Heart left ventricle (tissue), 16 donors: ENCODE results near the gene MYO1A. TPM values are rescaled to one million over a fixed set of nuclear protein-coding genes. Genes with fewer than 3 reads are reported as not detected.

ENCODE experiments used
- ATAC-seq, 4 donors: fragments of 200-7000 bp; cut with Tn5 transposase; one replicate each; pipeline ENCODE4 v1.9.1; 2020 to 2022; ENCODE audit warnings: moderate library complexity in 4 of 4, mild to moderate bottlenecking in 3 of 4, moderate number of reproducible peaks in 1 of 4
- DNase-seq, 5 donors: peaks; one replicate each; pipeline ENCODE4 v3.0.0-alpha.2; 2020
- H3K27ac ChIP-seq, 12 donors: fragments of 200-600 bp; sonication (generic) in 4 of 12; one replicate each; pipeline versions ENCODE4 v1.5.0 to v1.8.0; 2016 to 2022; ENCODE audit warnings: mild to moderate bottlenecking in 2 of 12
- H3K27me3 ChIP-seq, 9 donors: fragments of 200-600 bp; sonication (generic) in 2 of 9; one replicate each; pipeline versions ENCODE4 v1.5.1 to v1.8.0; 2016 to 2022; ENCODE audit warnings: mild to moderate bottlenecking in 3 of 9
- H3K36me3 ChIP-seq, 9 donors: fragments of 200-600 bp; sonication (generic) in 2 of 9; one replicate each; pipeline versions ENCODE4 v1.5.0 to v1.8.0; 2018 to 2022; ENCODE audit warnings: mild to moderate bottlenecking in 2 of 9
- H3K4me1 ChIP-seq, 12 donors: fragments of 200-600 bp; sonication (generic) in 4 of 12; one replicate each; pipeline versions ENCODE4 v1.5.0 to v1.8.0; 2016 to 2022; ENCODE audit warnings: mild to moderate bottlenecking in 3 of 12
- H3K4me3 ChIP-seq, 12 donors: fragments of 200-600 bp; sonication (generic) in 4 of 12; one replicate each; pipeline versions ENCODE4 v1.5.0 to v1.8.0; 2017 to 2022; ENCODE audit warnings: mild to moderate bottlenecking in 9 of 12, moderate library complexity in 4 of 12
- H3K9me3 ChIP-seq, 12 donors: fragments of 200-600 bp; sonication (generic) in 4 of 12; one replicate each; pipeline versions ENCODE4 v1.5.0 to v1.8.0; 2016 to 2022; ENCODE audit warnings: mild to moderate bottlenecking in 1 of 12
- CTCF ChIP-seq, 12 donors: fragments of 200-600 bp; sonication (generic) in 4 of 12; IDR thresholded peaks; one replicate each; pipeline versions ENCODE4 v1.5.0 to v1.8.0; 2018 to 2022; ENCODE audit warnings: antibody characterized with exemption in 12 of 12, mild to moderate bottlenecking in 5 of 12
- POLR2A ChIP-seq, 2 donors: fragments of 450-650 bp; IDR thresholded peaks; one replicate each; pipeline ENCODE4 v1.6.1; 2017; ENCODE audit warnings: antibody characterized with exemption in 2 of 2, mild to moderate bottlenecking in 2 of 2, moderate library complexity in 2 of 2
- WGBS, 4 donors: extraction: QIAGEN DNeasy Blood & Tissue Kit in 2 of 4; methylation state at CpG; one replicate each; pipeline versions ENCODE4 v1.1.5 to v1.1.7; 2013 to 2018; 5-methylcytosine and 5-hydroxymethylcytosine counted together
- intact Hi-C, 10 donors: fragments of 100-400 bp; cut with DNase I; formaldehyde crosslinking; loops; one replicate each; pipeline versions ENCODE4 v1.11.1 to v1.14.2; 2022
- polyA plus RNA-seq, 2 donors: library from polyadenylated mRNA; stranded (reverse); fragments of 200-250 nt; gene quantifications; one replicate each; pipeline ENCODE4 v1.2.3, GENCODE V29; 2013
- total RNA-seq, 9 donors: library from RNA; depleted of rRNA in 2 of 9; stranded (reverse); fragments of >200 nt in 2 of 9; fragmentation: NEBNext Ultra II Directional in 3 of 9; extraction: Animal tissue kit (Norgen Biotek cat#: 25700) in 3 of 9; gene quantifications; one replicate each; pipeline versions ENCODE4 v1.1.0 to v1.2.4, GENCODE V29; 2016 to 2023
- donor health status: ischemic (EF 13 %, LVEDD 7.1; RV severe dilation, severe dysfunction).
- donor health status: healthy with polysubstance abuse.
- donor health status: DM: no; HTN: yes; CAD: no.
- donor health status: DM: no; HTN: no; CAD: no.
- donor health status: ischemic (EF 25% LVEDD 6.9; RV normal size, moderate dysfunction).
- donor health status: ischemic (EF 25% LVEDD 5.7; RV mildly dilated, moderate dysfunction).
- donor health status: healthy.
- donor health status: DM: yes; HTN: yes; CAD: no.
- donor health status: ischemic (EF 35%, LVEDD 5.7; RV mildly dilated, moderate dysfunction).
- donor health status: nonischemic (EF 11% LVEDD 7.7; RV severe dilation, severe dysfunction).
- donor health status: DM: yes; HTN: yes; CAD: no.
- donor health status: PGD.
- donor health status: ischemic (EF 29% LVEDD 5.4; RV normal size, mild dysfunction).
- donor health status: nonischemic (EF 23%, LVEDD 6.1; RV moderate dilation, normal function).

Gene MYO1A
- total and polyA plus RNA-seq, 11 donors: 0.06 to 0.77 (median 0.32) TPM; not detected in 7

GRCh38 chr12:57090490-57090889 is 40.6 kb upstream of the MYO1A start:
- peak overlapping the region; percentile 52 to 97 (median 81) for H3K4me3 ChIP-seq
- DNase-seq (peak in 1 of 5 donors; percentile 23), ATAC-seq (no peak)
- TF ChIP-seq POLR2A (IDR thresholded peaks at IDR 0.05) (no peak), CTCF (IDR thresholded peaks at IDR 0.05) (no peak)
- H3K27ac ChIP-seq: peak overlapping the region in 11 of 12 donors; percentile 93 to 100 (median 99)
- 50 to 63% (median 59%) methylated on average over 6 of the region's 6 CpGs for WGBS, 4 donors
- H3K4me1 ChIP-seq: peaks cover 0 to 76% (median 50%) of the 10 kb centered on the region in 12 donors
- no peaks in the 10 kb centered on the region for H3K27me3 ChIP-seq
- H3K36me3 ChIP-seq: peaks cover 0 to 44% (median 39%) of the 10 kb centered on the region in 9 donors
- intact Hi-C loops: no loop called here
- no peaks in the 10 kb centered on the region for H3K9me3 ChIP-seq

- Histone ChIP-seq H3K4me3 (peak overlapping the region; percentile 52 to 97 (median 81)), H3K36me3 (peaks cover 0 to 34% (median 30%) of the 10 kb centered on the region in 9 donors), H3K4me1 (peaks cover 0 to 75% (median 50%) of the 10 kb centered on the region in 12 donors), H3K27me3 (no peaks in the 10 kb centered on the region), H3K9me3 (no peaks in the 10 kb centered on the region), H3K27ac (peak overlapping the region; percentile 93 to 100 (median 99))
- 2 to 6% (median 3%) methylated on average over 37 to 45 of the region's 45 CpGs for WGBS, 4 donors
- intact Hi-C loops: loop anchor here in 3 of 10 donors (1.0 to 2.0 kb wide), 3 partner anchors 21 to 22 kb away; partner anchors contain the start of gene STAT6 (in 2 of the 3)
- peak; percentile 88 to 90 (median 89) for DNase-seq
- ATAC-seq: peak; percentile 2 to 38 (median 10)
- no peak for TF ChIP-seq CTCF (IDR thresholded peaks at IDR 0.05)
- TF ChIP-seq POLR2A (IDR thresholded peaks at IDR 0.05): peak in 1 of 2 donors; percentile 49
Measured at GRCh38 chr12:57089271-57090245, 39.6 kb upstream of the MYO1A start.

GRCh38 chr12:57088354-57089270 is 38.7 kb upstream of the MYO1A start, which contains the start of gene NAB2:
NAB2 (plus strand) TSS chr12:57089114; CDS start chr12:57089272, 158 bp downstream.
- Histone ChIP-seq H3K9me3 (no peaks in the 10 kb centered on the region), H3K36me3 (peaks cover 0 to 31% (median 26%) of the 10 kb centered on the region in 9 donors), H3K4me1 (peaks cover 0 to 71% (median 43%) of the 10 kb centered on the region in 12 donors), H3K4me3 (peak within 1 kb of the TSS; percentile 52 to 97 (median 81)), H3K27ac (peak within 1 kb of the TSS; percentile 93 to 100 (median 99)), H3K27me3 (no peaks in the 10 kb centered on the region)
- WGBS, 4 donors: 0 to 1% (median 0%) methylated on average over 38 to 91 of the region's 91 CpGs
- ATAC-seq (peak; percentile 77 to 87 (median 81)), DNase-seq (peak; percentile 97 to 98 (median 98))
- TF ChIP-seq POLR2A (IDR thresholded peaks at IDR 0.05): peak in 1 of 2 donors; percentile 60
- TF ChIP-seq CTCF (IDR thresholded peaks at IDR 0.05): no peak
- intact Hi-C loops: loop anchor here in 3 of 10 donors (1.0 to 2.0 kb wide), 3 partner anchors 22 to 23 kb away; partner anchors contain the start of gene STAT6 (in 2 of the 3)
